ENCODE measurements around the gene IL6ST.

DNA sequence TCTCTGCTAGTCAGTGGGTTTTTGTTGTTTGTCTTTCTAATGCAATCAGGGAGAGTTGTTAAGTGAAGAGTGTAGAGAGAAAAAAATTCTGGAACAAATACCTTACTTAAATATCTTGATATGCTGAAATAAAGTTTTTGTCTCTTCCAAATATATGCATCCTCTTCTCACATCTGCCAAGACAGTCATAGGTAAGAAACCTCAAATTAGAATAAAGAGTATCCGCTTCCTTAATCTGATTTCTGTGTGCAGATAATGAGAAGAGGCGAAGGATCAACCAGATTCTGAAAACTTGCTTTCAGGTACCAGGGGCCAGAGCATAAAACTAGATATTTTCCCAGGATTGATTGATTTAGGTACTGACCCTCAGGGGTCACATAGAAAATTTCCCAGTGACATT, 11.3 kb upstream of the IL6ST start:
- no peak for TF ChIP-seq POLR2AphosphoS5 (IDR thresholded peaks at IDR 0.05)
- TF ChIP-seq, protein P1, sequence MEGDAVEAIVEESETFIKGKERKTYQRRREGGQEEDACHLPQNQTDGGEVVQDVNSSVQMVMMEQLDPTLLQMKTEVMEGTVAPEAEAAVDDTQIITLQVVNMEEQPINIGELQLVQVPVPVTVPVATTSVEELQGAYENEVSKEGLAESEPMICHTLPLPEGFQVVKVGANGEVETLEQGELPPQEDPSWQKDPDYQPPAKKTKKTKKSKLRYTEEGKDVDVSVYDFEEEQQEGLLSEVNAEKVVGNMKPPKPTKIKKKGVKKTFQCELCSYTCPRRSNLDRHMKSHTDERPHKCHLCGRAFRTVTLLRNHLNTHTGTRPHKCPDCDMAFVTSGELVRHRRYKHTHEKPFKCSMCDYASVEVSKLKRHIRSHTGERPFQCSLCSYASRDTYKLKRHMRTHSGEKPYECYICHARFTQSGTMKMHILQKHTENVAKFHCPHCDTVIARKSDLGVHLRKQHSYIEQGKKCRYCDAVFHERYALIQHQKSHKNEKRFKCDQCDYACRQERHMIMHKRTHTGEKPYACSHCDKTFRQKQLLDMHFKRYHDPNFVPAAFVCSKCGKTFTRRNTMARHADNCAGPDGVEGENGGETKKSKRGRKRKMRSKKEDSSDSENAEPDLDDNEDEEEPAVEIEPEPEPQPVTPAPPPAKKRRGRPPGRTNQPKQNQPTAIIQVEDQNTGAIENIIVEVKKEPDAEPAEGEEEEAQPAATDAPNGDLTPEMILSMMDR (IDR thresholded peaks at IDR 0.05), result no peak
